RCC 7860 (cell line): ENCODE results near the gene ATP2B2.
"Not testable (repeated sequence)": the region's sequence is repeated elsewhere in the genome, so short reads cannot be mapped to it uniquely, and the experiment has no call there.

Source experiments
- DNase-seq: peaks from one replicate; pipeline ENCODE4 v3.0.0-alpha.2; 2015; ENCODE audit warnings: low spot score
- FAIRE-seq: peaks from 2 replicates; lab custom pipeline; 2012; peaks lifted over from hg19 to GRCh38; lab: Jason Lieb, UNC

ATP2B2 gene

GRCh38 chr3:10505050-10505790 is at the start of gene ATP2B2:
Gene ATP2B2 (minus strand): TSS chr3:10505586. CDS start chr3:10449543, 56,043 bp downstream.
- FAIRE-seq (no peak), DNase-seq (no peak)

- FAIRE-seq (no peak), DNase-seq (no peak)
Observed at GRCh38 chr3:10554746-10555145, 49.4 kb upstream of the ATP2B2 start.

GRCh38 chr3:10554236-10554611 is 48.8 kb upstream of the ATP2B2 start:
- no peak for FAIRE-seq
- DNase-seq: no peak

GRCh38 chr3:10553591-10554235 is 48.3 kb upstream of the ATP2B2 start:
- FAIRE-seq (no peak), DNase-seq (no peak)

- FAIRE-seq (no peak), DNase-seq (no peak)
Observed at GRCh38 chr3:10552631-10552943, 47.2 kb upstream of the ATP2B2 start.

- DNase-seq: peak; percentile 57
- FAIRE-seq: peak; percentile 42
Observed at GRCh38 chr3:10551821-10552630, 46.6 kb upstream of the ATP2B2 start.

GRCh38 chr3:10551139-10551538 is 45.8 kb upstream of the ATP2B2 start:
- DNase-seq (no peak), FAIRE-seq (no peak)

GRCh38 chr3:10550705-10551104 is 45.3 kb upstream of the ATP2B2 start:
- FAIRE-seq: no peak
- DNase-seq: no peak

- no peak for FAIRE-seq
- no peak for DNase-seq
Observed at GRCh38 chr3:10549617-10550230, 44.3 kb upstream of the ATP2B2 start.

GRCh38 chr3:10548992-10549391 is 43.6 kb upstream of the ATP2B2 start:
- FAIRE-seq: no peak
- DNase-seq: peak; percentile 27

- FAIRE-seq (no peak), DNase-seq (no peak)
Observed at GRCh38 chr3:10547841-10548783, 42.7 kb upstream of the ATP2B2 start.

- FAIRE-seq (no peak), DNase-seq (no peak)
Observed at GRCh38 chr3:10547413-10547812, 42.0 kb upstream of the ATP2B2 start.

- DNase-seq (no peak), FAIRE-seq (no peak)
Observed at GRCh38 chr3:10546820-10547263, 41.5 kb upstream of the ATP2B2 start.

GRCh38 chr3:10546181-10546624 is 40.8 kb upstream of the ATP2B2 start:
- FAIRE-seq (no peak), DNase-seq (no peak)

- FAIRE-seq (no peak), DNase-seq (no peak)
Observed at GRCh38 chr3:10542518-10542917, 37.1 kb upstream of the ATP2B2 start.

GRCh38 chr3:10540347-10540746 is 35.0 kb upstream of the ATP2B2 start:
- DNase-seq, FAIRE-seq: not testable (repeated sequence)

- DNase-seq (no peak), FAIRE-seq (no peak)
Observed at GRCh38 chr3:10534066-10534465, 28.7 kb upstream of the ATP2B2 start.

GRCh38 chr3:10533737-10534023 is 28.3 kb upstream of the ATP2B2 start:
- no peak for FAIRE-seq
- DNase-seq: no peak

GRCh38 chr3:10532939-10533736 is 27.8 kb upstream of the ATP2B2 start:
- FAIRE-seq (no peak), DNase-seq (no peak)

GRCh38 chr3:10531031-10531430 is 25.6 kb upstream of the ATP2B2 start:
- DNase-seq (no peak), FAIRE-seq (no peak)
